Prostate gland (tissue), 2 donors: ENCODE data around the gene SLC6A16. TPM values are rescaled to one million over a fixed set of nuclear protein-coding genes. Genes with fewer than 3 reads are reported as not detected.

Source experiments
- DNase-seq: peaks from one replicate; pipeline ENCODE4 v3.0.0-alpha.2; 2019; ENCODE audit warnings: low spot score
- H3K27ac ChIP-seq, 2 donors: fragments of 200-600 bp; sonication (generic); 2 replicates each; pipeline ENCODE4 v1.5.1; 2017 to 2019
- H3K27me3 ChIP-seq: fragments of 200-600 bp; sonication (generic); replicated peaks from 2 replicates; pipeline ENCODE4 v1.5.1; 2019; ENCODE audit not compliant: insufficient read depth
- H3K36me3 ChIP-seq, 2 donors: fragments of 200-600 bp; sonication (generic); 1 replicate in 1 of 2; 2 replicates in 1 of 2; pipeline versions ENCODE4 v1.5.1 to v1.8.1; 2017 to 2019
- H3K4me1 ChIP-seq: fragments of 200-600 bp; sonication (generic); replicated peaks from 2 replicates; pipeline ENCODE4 v1.5.1; 2019
- H3K4me3 ChIP-seq, 2 donors: fragments of 200-600 bp; sonication (generic); 2 replicates each; pipeline ENCODE4 v1.5.1; 2017 to 2019
- H3K9me3 ChIP-seq: fragments of 200-600 bp; sonication (generic); 2 replicates; pipeline ENCODE4 v1.5.1; 2017
- POLR2A ChIP-seq: fragments of 450-650 bp; IDR thresholded peaks from one replicate; pipeline ENCODE4 v1.6.1; 2016; ENCODE audit warnings: antibody characterized with exemption, mild to moderate bottlenecking
- POLR2AphosphoS5 ChIP-seq: sonication (generic); formaldehyde crosslinking; IDR thresholded peaks from one replicate; pipeline ENCODE4 v1.6.1; 2017; ENCODE audit warnings: antibody characterized with exemption
- WGBS: methylation state at CpG from one replicate; pipeline ENCODE4 v1.1.5; 2018; 5-methylcytosine and 5-hydroxymethylcytosine counted together
- intact Hi-C: fragments of 100-400 bp; cut with DNase I; formaldehyde crosslinking; loops from one replicate; pipeline ENCODE4 v1.14.2; 2022
- total RNA-seq, 2 donors: library from RNA; depleted of rRNA; stranded (reverse); fragments of >200 nt; gene quantifications; one replicate each; pipeline ENCODE4 v1.1.0, GENCODE V29; 2016
- TF ChIP-seq, protein P1 (sequence below), 4 experiments: fragments of 200-600 bp in 2 of 4; fragments of 450-650 bp in 2 of 4; sonication (generic) in 2 of 4; IDR thresholded peaks; 1 replicate in 3 of 4; 2 replicates in 1 of 4; pipeline ENCODE4 v1.5.1; 2016 to 2019; ENCODE audit warnings: antibody characterized with exemption in 4 of 4, mild to moderate bottlenecking in 2 of 4, moderate library complexity in 2 of 4

The SLC6A16 gene
- total RNA-seq, 2 donors from 2014 or later: 0.59 to 4.3 TPM

DNA sequence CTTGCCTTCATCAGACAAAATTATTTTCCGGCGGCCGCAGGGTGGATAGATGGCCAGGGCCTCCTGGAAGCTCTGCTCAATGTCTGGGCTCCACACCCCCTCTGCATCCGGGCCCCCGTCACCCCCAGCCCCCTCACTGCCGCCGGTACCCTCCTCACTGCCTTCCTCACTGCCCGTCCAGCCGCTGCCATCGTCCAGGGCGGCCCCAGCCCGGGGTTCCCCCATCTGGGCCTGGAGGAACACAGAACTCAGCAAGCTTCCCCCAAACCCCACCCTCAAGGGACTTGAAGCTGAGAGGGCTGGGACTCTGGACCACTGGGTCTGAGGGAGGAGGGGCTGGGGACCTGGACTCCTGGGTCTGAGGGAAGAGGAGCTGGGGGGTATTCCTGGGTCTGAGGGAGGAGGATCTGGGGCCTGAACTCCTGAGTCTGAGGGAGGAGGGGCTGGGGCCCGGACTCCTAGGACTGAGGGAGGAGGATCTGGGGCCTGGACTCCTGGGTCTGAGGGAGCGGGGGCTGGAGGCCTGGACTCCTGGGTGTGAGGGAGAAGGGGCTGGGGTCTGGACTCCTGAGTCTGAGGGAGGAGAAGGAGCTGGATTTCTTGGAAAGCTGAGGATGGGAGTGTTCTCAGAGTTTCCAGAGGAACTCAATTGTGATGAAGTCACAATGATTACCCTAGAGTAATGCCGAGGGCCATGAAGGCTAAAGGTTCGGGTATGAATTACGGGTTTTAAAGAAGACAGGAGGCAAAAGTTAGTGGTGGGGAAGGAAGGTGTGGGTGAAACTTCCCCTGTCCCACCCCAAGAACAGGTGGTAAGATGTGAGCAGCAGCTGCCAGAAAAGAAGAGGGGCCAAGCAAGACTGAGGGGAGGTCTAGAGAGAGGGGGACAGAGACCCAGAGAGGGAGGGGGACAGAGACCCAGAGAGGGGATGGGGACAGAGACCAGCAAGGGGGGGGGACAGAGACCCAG lies 35.1 kb upstream of the SLC6A16 start:
- intact Hi-C loops: no loop called here
- Histone ChIP-seq H3K4me3 (no peak overlapping the region), H3K9me3 (no peaks in the 10 kb centered on the region), H3K27me3 (no peaks in the 10 kb centered on the region), H3K36me3 (peaks cover 0 to 4% of the 10 kb centered on the region in 2 donors), H3K4me1 (no peaks in the 10 kb centered on the region), H3K27ac (peak overlapping the region in 1 of 2 donors; percentile 88)
- no peak for DNase-seq
- TF ChIP-seq POLR2AphosphoS5: no peak
- TF ChIP-seq, protein P1, sequence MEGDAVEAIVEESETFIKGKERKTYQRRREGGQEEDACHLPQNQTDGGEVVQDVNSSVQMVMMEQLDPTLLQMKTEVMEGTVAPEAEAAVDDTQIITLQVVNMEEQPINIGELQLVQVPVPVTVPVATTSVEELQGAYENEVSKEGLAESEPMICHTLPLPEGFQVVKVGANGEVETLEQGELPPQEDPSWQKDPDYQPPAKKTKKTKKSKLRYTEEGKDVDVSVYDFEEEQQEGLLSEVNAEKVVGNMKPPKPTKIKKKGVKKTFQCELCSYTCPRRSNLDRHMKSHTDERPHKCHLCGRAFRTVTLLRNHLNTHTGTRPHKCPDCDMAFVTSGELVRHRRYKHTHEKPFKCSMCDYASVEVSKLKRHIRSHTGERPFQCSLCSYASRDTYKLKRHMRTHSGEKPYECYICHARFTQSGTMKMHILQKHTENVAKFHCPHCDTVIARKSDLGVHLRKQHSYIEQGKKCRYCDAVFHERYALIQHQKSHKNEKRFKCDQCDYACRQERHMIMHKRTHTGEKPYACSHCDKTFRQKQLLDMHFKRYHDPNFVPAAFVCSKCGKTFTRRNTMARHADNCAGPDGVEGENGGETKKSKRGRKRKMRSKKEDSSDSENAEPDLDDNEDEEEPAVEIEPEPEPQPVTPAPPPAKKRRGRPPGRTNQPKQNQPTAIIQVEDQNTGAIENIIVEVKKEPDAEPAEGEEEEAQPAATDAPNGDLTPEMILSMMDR (IDR thresholded peaks at IDR 0.05): no peak
- no peak for TF ChIP-seq POLR2A
- 78% methylated on average over 17 of the region's 17 CpGs for WGBS

DNA sequence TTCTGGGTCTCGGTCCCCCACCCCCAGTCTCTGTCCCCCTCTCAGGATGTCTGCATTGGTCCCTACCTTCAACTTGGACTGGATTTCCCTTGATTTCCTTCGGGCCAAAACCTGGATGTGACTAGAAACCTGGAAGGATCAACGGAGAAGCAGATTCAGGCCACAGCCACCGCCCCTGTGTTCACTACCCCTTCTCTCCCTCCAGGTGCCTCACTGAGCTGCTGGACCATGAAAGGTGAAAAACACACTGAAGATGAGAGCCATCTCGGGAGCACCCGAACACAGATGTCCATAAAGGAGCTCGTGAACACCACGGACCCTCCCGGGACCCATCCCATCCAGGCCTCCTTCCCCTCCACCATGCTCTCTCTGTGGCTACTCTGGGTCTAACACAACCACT lies 32.2 kb upstream of the SLC6A16 start:
- Histone ChIP-seq H3K4me1 (no peaks in the 10 kb centered on the region), H3K36me3 (peaks cover 0 to 11% of the 10 kb centered on the region in 2 donors), H3K9me3 (no peaks in the 10 kb centered on the region), H3K4me3 (no peak overlapping the region), H3K27ac (no peak overlapping the region), H3K27me3 (no peaks in the 10 kb centered on the region)
- WGBS: 79% methylated on average over 9 of the region's 9 CpGs
- no peak for DNase-seq
- intact Hi-C loops: no loop called here
- no peak for TF ChIP-seq POLR2A
- TF ChIP-seq, protein P1 (IDR thresholded peaks at IDR 0.05): no peak
- no peak for TF ChIP-seq POLR2AphosphoS5

DNA sequence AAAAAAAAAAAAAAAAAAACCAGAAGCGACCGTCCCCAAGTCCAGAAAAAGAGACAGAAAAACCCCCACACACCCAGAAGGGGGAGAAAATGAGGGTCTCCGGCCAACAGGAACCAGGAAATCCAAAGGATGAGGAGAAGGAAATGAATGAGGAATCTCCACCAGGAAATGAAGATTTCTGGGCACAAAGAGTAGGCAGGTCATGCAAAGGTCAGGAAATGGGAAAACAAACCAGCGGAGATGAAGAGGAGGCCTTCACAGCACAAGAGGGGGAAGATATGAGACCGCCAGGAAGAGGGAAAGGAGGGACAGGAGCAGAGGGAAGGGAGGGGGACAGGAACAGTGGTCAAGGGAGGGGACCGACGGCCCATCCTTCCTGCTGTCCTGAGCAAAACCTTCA lies 31.4 kb upstream of the SLC6A16 start:
- no peak for DNase-seq
- intact Hi-C loops: no loop called here
- Histone ChIP-seq H3K4me1 (no peaks in the 10 kb centered on the region), H3K27ac (no peak overlapping the region), H3K27me3 (no peaks in the 10 kb centered on the region), H3K36me3 (peaks cover 0 to 11% of the 10 kb centered on the region in 2 donors), H3K9me3 (no peaks in the 10 kb centered on the region), H3K4me3 (no peak overlapping the region)
- 70% methylated on average over 7 of the region's 7 CpGs for WGBS
- TF ChIP-seq POLR2A (no peak), POLR2AphosphoS5 (no peak)
- TF ChIP-seq, protein P1 (IDR thresholded peaks at IDR 0.05): no peak

DNA sequence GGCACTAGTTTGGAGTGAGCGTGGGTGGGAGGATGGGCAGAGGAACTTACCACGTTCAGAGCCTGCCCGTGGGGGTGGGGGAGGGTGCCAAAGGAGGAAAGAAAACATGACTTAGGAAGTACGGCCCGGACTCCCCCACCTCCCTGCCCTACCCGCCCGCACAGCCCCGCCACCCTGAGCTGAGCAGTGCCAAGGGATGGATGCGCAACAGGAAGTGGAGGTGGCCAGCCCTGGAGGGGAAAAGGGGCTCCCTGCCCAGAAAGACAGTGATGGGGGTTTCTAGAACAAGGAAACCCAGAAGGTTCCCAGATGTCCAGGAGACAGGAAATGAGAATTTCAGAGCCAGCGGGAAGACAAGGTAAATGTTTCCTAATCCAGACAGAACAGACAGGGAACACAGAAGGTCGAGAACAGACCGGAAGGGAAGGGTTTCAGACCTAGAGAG lies 30.9 kb upstream of the SLC6A16 start:
- intact Hi-C loops: no loop called here
- Histone ChIP-seq H3K9me3 (no peaks in the 10 kb centered on the region), H3K4me1 (no peaks in the 10 kb centered on the region), H3K27ac (no peak overlapping the region), H3K36me3 (peaks cover 0 to 11% of the 10 kb centered on the region in 2 donors), H3K27me3 (no peaks in the 10 kb centered on the region), H3K4me3 (no peak overlapping the region)
- 56% methylated on average over 12 of the region's 12 CpGs for WGBS
- TF ChIP-seq POLR2AphosphoS5 (no peak), POLR2A (no peak)
- TF ChIP-seq, protein P1 (IDR thresholded peaks at IDR 0.05): no peak
- DNase-seq: no peak
